Measurements from ENCODE around the gene TMEM170B.
A peak's percentile ranks its signal among the peaks of the same experiment; 100 is the strongest.

TMEM170B gene

DNA sequence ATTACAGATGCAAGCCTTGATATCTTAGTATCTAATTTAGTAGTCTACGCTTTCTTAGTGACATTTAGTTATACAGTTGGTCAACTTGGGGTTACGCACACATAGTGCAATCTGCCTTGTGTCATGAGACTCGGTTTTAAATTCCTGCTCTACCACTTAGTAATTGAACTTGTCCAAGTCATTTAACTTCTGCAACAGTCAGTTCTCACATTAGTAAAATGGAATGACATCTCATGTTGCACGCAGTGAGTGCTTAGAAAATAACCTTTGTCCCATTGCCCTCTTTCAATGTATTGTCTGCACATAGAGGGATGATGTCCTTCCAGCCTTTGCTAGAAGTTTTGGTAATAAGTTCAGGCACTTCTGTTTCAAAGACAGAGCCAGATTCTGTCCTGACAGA is 48.6 kb downstream of the TMEM170B start:
- no peak for DNase-seq (ENCODE audit: low spot score)

- peak; percentile 84 for DNase-seq (ENCODE audit: low spot score)
Observed at GRCh38 chr6:11586536-11586935, 49.0 kb downstream of the TMEM170B start.

- DNase-seq (ENCODE audit: low spot score): no peak
Observed at GRCh38 chr6:11589261-11589660, 51.7 kb downstream of the TMEM170B start.

- no peak for DNase-seq (ENCODE audit: low spot score)
Observed at GRCh38 chr6:11592294-11592906, 54.9 kb downstream of the TMEM170B start.

DNA sequence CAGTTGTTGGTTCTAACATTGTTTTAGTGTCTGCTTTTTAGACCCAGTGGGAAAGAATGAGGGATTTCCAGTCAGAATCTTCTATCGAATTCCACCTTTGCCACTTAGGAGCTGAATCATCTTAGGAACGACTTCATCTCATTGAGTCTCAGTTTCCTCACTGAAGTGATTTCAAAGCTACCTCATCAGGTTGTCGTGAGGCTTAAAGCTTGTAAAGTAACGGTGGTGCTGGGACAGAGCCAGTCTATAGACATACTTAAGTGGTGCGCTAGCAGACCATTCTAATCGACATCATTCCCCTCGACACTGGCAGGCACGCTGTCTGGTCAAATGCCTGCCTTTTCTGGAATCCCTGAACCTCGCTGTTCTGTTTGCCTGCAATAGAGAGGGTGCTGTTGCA is 55.5 kb downstream of the TMEM170B start:
- no peak for DNase-seq (ENCODE audit: low spot score)

DNA sequence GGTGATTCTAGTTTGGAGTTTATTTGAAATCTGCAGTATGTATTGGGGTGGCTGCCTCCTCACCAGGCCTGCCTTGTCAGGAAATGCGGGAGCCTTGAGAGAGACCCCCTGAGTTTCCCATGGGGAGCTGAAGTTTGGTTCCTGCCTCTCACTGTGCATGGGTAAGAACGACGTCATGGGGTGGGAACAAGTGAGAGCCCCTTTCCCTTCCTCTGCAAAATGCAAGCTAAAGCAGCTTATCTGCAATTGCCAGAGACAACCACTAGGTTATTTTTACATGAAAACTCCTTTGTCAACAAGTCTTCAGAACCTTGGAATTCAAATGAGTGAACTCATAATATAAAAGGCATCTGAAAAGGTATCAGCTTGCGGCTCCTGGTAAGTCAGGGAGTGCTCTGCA is 58.4 kb downstream of the TMEM170B start:
- no peak for DNase-seq (ENCODE audit: low spot score)

DNA sequence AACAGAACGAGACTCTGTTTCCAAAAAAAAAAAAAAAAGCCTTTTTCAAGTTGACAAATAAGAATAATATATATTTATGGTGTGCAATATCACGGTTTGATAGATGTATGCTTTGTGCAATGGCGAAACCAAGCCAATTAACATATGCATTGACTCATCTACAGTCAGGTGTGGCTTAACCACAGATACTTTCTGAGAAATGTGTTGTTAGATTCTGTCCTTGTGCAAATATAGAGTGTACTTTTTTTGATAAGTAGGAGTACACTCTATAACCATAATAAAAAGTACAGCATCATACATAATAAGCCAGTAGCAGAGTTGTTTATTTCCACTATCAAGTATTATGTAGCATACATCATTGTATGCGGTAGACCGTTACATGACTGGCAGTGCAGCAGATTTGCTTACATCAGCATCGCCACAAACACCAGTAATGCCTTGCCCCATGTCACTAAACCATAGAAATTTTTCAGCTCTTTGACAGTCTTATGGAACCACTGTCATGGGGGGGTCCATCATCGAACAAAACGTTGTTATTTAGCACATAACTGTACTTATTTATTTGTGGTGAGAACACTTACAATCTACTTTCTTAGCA is 59.2 kb downstream of the TMEM170B start:
- no peak for DNase-seq (ENCODE audit: low spot score)

DNA sequence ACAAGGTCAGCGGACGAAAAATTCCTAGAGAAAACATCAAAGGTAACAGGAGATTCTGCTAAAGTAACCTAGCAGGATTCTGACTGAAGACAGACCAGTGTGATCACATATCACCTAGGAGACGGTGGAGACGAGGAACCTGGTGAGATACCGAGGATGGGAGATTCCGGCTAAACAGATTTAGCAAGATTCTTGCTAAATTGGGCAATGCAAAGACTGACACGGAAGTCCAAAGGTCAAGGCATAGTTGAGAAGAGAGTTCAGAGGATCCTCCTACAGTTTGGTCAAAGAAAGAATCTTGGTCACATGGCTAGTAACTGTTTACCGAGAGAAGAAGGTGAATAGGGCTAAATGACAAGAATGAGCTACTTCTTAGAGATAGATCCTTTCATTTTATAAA is 61.1 kb downstream of the TMEM170B start:
- no peak for DNase-seq (ENCODE audit: low spot score)

- no peak for DNase-seq (ENCODE audit: low spot score)
Observed at GRCh38 chr6:11600251-11600650, 62.7 kb downstream of the TMEM170B start.

GRCh38 chr6:11601776-11602605 is 64.4 kb downstream of the TMEM170B start:
- DNase-seq (ENCODE audit: low spot score): no peak

DNA sequence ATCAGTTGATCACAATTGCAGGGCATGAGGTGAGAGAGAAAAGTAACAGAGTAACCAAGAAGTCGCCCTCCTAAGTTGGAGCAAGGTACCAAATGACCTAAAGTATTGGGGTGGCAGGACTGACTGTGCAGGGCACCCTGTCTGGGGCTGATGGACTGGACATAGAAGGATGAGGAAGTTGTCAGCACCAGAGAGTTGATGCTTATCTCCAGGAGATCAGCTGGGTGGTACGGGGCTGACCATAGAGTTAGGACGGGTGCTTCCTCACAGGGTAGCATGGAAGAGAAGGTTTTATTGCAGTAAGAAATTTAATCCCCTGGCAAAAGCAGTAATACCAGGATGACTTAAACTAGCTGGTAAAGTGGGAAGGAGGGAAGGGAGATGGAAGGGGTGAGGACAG is 66.7 kb downstream of the TMEM170B start:
- DNase-seq (ENCODE audit: low spot score): no peak

GRCh38 chr6:11604836-11605506 is 67.4 kb downstream of the TMEM170B start:
- no peak for DNase-seq (ENCODE audit: low spot score)

GRCh38 chr6:11605507-11605905 is 68.0 kb downstream of the TMEM170B start:
- DNase-seq (ENCODE audit: low spot score): no peak

GRCh38 chr6:11606332-11606731 is 68.8 kb downstream of the TMEM170B start:
- DNase-seq (ENCODE audit: low spot score): no peak

DNA sequence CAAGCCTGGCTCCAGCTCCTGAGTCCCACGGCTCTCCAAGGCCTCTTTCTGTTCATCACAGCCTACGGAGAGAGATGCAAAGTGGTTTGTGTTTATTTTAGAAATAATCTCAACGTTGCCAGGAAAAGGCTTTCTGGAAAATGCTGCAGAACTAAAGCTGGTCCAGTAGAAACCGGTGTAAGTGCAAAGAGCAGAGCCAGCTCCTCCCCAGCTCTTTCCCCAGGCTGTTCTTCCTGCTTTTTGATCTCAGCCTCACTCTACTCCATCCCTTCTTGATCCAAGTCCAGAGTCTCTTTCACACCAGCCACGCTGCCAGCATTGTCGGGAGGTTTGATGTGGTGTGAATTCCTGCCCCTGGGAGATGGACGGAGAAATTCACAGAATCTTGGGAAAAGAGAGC is 69.8 kb downstream of the TMEM170B start:
- DNase-seq (ENCODE audit: low spot score): peak; percentile 37

- no peak for DNase-seq (ENCODE audit: low spot score)
Observed at GRCh38 chr6:11608600-11609323, 71.2 kb downstream of the TMEM170B start.

DNA sequence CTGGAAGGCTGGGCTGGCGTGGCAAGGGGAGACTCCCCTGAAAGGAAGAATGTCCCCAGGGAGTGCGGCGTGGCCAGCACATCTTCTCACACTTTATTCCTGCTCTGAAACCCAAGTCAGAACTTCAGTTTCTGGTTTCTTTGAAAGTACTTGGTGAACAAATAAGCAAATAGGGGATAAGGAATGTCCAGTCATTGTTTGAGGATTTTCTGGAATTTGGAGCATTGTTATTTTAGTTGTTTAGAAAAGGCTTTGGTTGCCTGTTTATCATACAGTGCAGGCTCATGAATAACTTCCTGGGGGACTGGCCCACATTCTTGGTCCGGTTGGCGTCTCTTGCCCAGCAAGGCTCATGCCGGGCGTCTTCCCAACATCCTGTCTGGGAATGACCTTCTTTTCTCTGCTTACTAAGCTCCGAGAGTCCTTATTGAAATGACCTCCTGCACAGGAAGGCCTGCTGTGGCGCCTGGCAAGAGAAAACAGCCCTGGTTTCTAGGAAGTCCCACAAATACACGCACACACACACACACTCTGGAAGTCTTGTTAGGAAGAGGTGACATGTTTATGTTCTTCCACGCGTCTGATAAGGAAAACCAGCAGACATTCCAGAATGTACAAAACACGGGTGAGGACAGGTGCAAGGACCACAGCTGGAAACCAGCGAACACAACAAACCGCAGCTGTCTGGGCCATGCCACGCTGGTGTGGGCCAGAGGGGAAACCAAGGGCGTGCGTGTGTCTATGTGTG is 71.9 kb downstream of the TMEM170B start:
- peak; percentile 89 for DNase-seq (ENCODE audit: low spot score)

DNA sequence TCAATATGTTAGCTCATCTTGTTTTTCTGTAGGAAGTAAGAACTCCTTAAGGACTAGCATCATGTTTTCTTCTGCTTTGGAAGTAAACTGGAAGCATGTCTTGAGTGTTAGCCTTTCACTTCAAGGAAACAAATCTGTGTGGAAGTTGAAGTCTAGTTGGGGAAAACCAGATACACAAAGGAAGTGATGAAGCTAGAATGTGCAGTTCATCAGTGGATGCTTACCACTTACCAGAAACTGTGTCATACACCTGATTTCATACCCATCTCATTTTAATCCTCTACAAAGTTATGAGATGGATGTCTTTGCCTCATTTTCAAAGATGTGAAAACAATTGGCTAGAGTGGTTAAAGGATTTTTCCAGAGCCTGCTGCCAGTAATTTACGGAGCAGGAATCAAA is 75.8 kb downstream of the TMEM170B start:
- no peak for DNase-seq (ENCODE audit: low spot score)

GRCh38 chr6:11613858-11614257 is 76.3 kb downstream of the TMEM170B start:
- DNase-seq (ENCODE audit: low spot score): peak; percentile 70

- no peak for DNase-seq (ENCODE audit: low spot score)
Observed at GRCh38 chr6:11614534-11615213, 77.1 kb downstream of the TMEM170B start.

- no peak for DNase-seq (ENCODE audit: low spot score)
Observed at GRCh38 chr6:11615214-11615602, 77.7 kb downstream of the TMEM170B start.
